Transverse colon (tissue), 3 donors: Measurements from ENCODE around the gene CNNM3.
A peak's percentile ranks its signal among the peaks of the same experiment; 100 is the strongest.

Experiments used
- EP300 ChIP-seq: sonication (generic); formaldehyde crosslinking; IDR thresholded peaks from one replicate; pipeline ENCODE4 v1.6.1; 2017; ENCODE audit warnings: antibody characterized with exemption, low read depth
- POLR2A ChIP-seq: fragments of 450-650 bp; IDR thresholded peaks from one replicate; pipeline ENCODE4 v1.6.1; 2016; ENCODE audit warnings: antibody characterized with exemption, mild to moderate bottlenecking, moderate library complexity
- TF ChIP-seq, protein P1 (sequence below), 5 experiments: fragments of 200-600 bp in 3 of 5; fragments of 450-650 bp in 2 of 5; sonication (generic) in 3 of 5; IDR thresholded peaks; 1 replicate in 2 of 5; 2 replicates in 3 of 5; pipeline ENCODE4 v1.5.1; 2016 to 2017; ENCODE audit warnings: antibody characterized with exemption in 5 of 5, inconsistent platforms in 3 of 5, mild to moderate bottlenecking in 2 of 5, moderate library complexity in 1 of 5

DNA sequence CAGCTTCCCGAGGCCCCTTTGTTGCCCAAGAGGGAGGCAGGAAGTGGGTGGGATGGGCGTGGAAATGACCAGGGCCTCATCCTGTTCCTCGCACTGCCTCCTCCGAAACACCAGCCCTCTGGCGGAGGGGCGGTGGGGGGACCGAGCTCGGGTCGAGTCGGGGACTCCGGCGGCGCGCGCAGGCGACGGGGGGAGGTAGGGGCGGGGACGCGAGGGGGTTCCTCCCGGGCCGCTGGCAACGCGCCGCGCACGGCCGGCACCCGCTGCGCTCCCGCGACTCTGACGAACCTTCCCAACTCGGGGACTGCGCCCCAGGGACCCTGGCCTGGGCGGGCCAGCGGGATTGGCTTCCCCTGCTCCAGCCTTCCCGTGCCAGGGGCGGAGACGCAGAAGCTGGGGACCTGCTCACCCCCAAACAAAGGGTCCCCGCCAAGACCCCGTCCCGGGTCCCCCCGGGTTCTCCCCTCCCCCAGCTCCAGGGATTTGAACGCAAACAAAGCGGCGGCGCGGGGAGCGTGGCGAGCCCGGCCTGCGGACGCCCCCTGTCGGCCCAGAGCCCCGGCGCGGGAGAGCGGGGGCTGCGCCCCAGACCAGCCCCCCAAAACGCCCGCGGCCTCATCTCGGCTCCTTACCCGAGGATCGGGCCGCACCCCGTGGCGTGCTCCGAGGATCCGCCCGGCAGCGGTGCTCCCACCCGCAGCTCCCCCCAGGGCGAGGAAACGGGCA, 52.6 kb downstream of the CNNM3 start:
- TF ChIP-seq POLR2A, result no peak
- no peak for TF ChIP-seq EP300
- TF ChIP-seq, protein P1, sequence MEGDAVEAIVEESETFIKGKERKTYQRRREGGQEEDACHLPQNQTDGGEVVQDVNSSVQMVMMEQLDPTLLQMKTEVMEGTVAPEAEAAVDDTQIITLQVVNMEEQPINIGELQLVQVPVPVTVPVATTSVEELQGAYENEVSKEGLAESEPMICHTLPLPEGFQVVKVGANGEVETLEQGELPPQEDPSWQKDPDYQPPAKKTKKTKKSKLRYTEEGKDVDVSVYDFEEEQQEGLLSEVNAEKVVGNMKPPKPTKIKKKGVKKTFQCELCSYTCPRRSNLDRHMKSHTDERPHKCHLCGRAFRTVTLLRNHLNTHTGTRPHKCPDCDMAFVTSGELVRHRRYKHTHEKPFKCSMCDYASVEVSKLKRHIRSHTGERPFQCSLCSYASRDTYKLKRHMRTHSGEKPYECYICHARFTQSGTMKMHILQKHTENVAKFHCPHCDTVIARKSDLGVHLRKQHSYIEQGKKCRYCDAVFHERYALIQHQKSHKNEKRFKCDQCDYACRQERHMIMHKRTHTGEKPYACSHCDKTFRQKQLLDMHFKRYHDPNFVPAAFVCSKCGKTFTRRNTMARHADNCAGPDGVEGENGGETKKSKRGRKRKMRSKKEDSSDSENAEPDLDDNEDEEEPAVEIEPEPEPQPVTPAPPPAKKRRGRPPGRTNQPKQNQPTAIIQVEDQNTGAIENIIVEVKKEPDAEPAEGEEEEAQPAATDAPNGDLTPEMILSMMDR (IDR thresholded peaks at IDR 0.05), result peak; percentile 55 to 66 (median 61)
